HG03354 (cell line): ENCODE measurements around the gene RND1.
"Not testable (repeated sequence)": the region's sequence is repeated elsewhere in the genome, so short reads cannot be mapped to it uniquely, and the experiment has no call there.

Source experiments
- ATAC-seq: cut with Tn5 transposase; IDR thresholded peaks from one replicate; pipeline ENCODE4 v1.9.1; 2021; ENCODE audit warnings: mild to moderate bottlenecking; ENCODE audit not compliant: unreplicated experiment, poor library complexity, severe bottlenecking

Gene RND1

DNA sequence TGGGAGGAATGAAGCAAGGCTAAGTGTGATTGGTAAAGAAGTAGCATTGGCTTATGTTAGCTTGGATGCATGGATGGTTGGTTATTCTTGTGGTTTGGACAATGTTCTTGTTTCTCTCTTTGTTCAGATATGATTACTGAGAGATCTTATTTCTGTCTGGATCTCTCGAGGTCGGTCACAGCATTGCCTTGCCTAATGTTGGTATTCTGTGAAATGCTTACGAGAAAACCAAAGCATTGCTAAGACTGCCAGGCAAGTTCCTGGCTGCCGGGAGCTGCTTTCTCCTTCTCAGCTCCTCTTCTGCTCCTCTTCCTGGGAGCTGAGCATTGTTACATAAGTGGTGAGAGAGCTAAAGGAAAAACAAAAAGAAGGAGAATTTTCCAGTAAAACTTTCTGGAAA is 7.4 kb upstream of the RND1 start:
- ATAC-seq = no peak

- no peak for ATAC-seq
Observed at GRCh38 chr12:48869191-48869590, 3.5 kb upstream of the RND1 start.

DNA sequence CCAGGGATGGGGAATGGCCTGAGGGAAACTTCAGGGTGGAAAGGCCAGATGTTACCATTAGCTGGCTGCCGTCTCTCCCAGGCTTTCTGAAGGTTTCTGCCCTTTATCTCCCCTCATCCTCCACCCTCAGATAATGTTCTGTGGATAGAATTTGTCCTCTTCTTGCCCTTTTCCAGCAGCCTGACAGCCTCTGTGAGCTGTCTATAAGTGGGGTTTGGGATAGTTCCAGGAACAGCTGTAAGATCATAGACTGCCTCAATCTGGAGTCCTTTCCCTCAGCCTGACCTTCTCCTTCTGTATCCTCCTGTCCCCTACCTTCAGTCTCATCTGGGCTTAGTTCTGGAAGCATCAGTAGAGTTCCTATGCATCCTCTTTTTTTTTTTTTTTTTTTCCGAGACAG is 2.8 kb upstream of the RND1 start:
- no peak for ATAC-seq

- peak; percentile 58 for ATAC-seq
Observed at GRCh38 chr12:48866052-48866711, 512 bp upstream of the RND1 start.

DNA sequence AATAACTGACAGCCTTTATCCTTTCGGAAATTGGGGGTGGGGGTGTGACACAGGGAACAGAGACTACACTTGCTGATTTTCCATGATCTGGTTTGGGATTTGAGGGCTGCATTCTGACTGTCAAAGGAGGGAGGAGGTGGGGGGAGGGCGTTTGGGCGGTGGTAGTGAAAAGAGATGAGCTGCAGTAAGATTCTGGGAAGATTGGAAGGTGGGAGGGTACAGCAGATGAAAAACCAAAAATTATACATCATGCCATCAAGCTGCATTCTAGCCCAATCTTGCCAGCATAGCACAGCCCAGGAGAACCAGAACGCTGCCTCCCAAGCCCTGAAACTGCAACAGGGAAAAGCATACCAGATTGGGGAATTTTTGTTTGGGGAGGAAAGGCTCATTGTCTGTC is 2.4 kb downstream of the RND1 start:
- no peak for ATAC-seq

GRCh38 chr12:48862760-48863159 is 2.9 kb downstream of the RND1 start:
- ATAC-seq = no peak

GRCh38 chr12:48861111-48861510 is 4.6 kb downstream of the RND1 start:
- no peak for ATAC-seq

DNA sequence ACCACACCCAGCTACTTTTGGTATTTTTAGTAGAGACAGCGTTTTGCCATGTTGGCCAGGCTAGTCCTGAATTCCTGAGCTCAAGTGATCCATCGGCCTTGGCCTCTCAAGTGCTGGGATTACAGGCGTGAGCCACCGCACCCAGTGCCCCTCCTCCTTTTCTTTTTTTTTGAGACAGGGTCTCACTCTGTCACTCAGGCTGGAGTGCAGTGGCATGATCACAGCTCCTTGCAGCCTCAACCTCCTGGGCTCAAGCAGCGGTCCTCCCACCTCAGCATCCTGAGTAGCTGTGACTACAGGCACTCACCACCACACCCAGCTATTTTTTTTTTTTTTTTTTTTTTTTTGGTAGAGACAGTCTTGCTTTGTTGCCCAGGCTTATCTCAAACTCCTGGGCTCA is 5.4 kb downstream of the RND1 start:
- not testable (repeated sequence) for ATAC-seq

DNA sequence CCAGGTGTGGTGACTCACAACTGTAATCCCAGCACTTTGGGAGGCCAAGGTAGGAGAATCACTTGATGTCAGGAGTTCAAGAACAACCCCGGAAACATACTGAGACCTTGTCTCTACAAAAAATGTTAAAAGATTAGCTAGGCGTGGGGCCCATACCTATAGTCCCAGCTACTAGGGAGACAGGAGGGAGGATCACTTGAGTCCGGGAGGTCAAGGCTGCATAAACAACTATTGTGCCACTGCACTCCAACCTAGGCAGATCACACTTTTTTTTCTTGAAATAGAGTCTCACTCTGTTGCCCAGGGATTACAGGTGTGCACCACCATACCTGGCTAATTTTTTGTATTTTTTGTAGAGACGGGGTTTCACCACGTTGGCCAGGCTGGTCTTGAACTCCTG is 6.1 kb downstream of the RND1 start:
- ATAC-seq = no peak

DNA sequence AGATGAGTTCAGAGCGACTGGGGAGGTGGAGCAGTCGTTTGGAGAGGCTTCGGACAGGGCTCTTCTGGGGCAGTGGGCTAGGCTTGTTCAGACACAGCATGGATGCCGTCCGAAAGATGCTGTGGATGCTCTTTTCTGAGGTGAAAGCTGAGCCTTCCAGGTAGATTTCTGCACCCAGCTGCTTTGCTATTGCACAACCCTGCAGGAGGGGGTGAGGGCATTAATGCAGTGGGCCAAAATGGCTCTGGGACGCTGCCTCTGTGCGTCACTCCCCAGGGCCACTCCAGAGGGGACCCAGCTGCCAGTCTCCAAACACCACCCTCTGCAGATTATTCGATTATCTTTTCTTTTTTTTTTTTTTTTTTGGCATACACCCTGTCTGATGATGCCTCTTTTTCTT is 7.6 kb downstream of the RND1 start:
- ATAC-seq = no peak

DNA sequence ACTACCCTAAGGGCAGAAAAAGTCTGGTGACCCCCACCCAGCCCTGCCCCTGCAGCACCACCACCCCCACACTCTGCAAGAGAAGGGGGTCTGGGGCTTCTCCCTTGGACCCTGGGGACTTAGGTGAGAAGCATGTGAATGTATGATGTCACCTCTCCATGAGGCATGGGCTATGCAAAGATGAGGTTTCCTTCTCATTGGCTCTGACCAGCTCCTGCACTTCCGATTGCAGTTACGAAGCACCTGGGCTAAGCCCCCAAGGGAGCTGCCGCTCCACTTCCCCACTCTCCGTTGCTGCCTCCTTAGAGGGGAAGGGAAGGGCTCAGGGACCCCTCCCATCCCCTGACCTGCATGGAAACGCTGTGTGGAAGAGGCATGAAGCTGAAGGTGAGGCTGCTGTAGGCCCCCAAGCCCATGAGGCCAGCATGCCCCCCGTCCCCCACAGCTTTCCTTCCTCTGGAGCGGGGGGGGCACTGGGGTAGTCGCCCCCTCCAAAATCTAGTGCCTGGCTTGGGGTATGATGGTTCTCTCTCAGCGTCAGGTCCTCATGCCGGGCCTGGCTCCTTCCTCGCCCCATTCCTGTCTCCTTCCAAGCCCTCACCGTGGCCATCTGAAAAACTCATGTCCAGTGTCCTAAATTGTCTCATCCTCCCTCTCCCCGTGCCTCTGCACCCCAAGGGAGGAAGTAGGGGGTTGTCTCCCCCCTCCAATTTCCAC is 8.2 kb downstream of the RND1 start:
- no peak for ATAC-seq

GRCh38 chr12:48856379-48856778 is 9.3 kb downstream of the RND1 start:
- ATAC-seq = no peak

DNA sequence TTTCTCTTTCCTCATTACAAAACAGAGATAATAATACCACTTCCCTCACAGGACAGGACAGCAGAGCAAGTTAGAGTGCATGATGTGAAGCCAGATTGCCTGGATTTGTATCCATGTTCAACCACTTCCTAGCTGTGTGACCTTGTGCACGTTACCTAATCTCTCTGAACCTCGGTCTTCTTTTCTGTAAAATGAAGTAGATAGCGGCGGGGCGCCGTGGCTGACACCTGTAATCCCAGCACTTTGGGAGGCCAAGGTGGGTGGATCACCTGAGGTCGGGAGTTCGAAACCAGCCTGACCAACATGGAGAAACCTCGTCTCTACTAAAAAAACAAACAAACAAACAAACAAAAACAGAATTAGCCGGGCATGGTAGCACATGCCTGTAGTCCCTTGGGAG is 10.7 kb downstream of the RND1 start:
- ATAC-seq = not testable (repeated sequence)

- ATAC-seq = no peak
Observed at GRCh38 chr12:48854488-48854887, 11.2 kb downstream of the RND1 start.

DNA sequence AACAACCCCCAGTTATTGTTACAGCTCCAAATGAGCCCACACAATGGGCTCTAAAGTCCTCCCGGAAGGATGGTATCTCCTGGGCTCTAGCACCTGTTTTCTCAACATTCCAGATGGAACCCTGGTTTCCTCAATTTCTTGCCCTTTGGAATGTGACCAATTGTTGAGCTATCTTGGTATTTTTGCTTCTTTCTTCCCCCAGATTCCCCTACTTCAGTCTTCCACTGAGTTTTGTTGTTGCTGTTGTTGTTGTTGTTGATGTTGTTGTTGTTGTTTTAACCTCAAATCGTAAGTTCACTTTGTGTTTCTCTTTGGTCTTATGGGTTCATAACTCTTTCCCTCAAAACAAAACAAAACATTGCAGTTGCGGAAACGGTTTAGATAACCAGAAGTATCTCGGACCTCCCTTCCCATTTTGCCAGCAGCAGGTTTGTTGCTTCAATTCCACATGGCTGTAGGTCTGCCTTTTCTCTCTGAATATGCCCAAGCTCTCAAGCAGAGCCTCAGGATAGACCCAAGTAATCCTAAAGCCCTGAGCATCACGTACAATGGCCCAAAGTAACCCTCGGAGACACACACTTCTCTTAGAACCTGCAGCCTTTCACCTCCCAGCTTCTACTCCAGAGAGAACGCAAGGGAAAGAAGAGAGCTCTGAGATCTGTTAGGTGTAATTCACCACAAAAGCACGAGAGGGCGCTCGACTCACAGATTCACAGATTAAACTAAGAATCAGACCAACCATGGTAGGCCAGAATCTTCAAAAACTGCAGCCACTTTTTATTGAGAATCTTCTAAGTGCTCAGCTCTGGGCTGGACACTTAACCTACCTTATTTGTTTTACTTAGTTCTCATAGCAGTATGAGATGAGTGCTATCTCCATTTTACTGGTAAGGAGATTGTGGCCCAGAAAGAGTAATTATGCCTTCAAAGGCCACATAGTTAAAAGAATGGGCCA is 12.7 kb downstream of the RND1 start:
- ATAC-seq = peak; percentile 44

DNA sequence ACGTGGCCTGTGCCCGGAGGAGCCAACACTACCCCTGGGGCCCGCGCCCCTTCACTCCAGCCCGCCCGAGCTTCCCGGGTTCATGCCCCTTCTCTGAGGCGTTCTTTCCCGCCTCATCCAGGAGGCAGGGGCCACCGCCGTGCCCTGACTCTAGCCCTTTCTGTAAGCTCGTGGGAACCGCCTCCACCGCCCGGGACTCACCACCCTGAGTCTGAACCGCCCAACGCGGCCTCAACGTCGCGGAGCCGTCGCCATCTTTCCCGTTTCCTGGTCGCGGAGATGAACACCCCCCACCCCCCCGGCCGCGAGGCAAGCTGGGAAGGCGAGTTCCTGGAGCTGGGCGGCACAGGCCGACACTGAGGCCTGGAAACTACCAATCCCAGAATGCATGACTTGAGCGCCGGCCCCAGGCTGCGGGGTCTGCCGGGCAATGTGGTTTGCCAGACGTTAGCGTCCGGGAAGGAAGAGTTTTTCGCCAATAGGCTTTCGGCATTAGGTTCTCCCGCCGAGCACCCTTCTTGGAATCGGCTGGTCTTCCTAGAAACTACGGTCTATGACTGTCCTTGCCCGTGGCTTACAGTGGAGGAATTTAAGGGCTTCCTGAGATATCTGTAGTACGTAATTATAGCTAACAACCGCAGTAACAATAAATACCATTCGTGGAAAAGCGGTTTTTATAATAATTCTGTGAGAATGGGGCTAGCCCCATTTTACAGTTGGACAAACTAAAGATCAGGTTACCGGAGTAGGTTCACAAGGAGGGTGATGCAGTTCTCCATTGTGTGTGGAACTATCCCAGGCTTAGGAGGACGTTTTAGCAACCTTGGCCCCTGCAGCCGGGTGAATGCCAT is 13.6 kb downstream of the RND1 start, which contains the start of gene DDX23:
TSS of gene DDX23 (minus strand) at position 281 of the 851 bp plus-strand sequence. CDS start 6,381 bp downstream, outside the sequence.
- peak; percentile 94 for ATAC-seq

DNA sequence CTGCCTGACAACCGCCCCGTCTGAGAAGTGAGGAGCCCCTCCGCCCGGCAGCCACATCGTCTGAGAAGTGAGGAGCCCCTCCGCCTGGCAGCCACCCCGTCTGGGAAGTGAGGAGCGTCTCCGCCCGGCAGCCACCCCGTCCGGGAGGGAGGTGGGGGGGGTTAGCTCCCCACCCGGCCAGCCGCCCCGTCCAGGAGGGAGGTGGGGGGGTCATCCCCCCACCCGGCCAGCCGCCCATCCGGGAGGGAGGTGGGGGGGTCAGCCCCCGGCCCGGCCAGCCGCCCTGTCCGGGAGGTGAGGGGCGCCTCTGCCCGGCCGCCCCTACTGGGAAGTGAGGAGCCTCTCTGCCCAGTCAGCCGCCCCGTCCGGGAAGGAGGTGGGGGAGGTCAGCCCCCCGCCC is 23.6 kb downstream of the RND1 start:
- ATAC-seq = not testable (repeated sequence)

GRCh38 chr12:48838048-48838447 is 27.6 kb downstream of the RND1 start:
- no peak for ATAC-seq

GRCh38 chr12:48832321-48833060 is 33.2 kb downstream of the RND1 start:
- ATAC-seq = no peak
